ENCODE data around the gene TMEM171. TPM values are rescaled to one million over a fixed set of nuclear protein-coding genes. Genes with fewer than 3 reads are reported as not detected.

The TMEM171 gene
- total RNA-seq, 1 donor from 2014 or later, result 0.41 TPM

GRCh38 chr5:73152411-73153388, 32.3 kb downstream of the TMEM171 start:
- DNase-seq, result no peak

- DNase-seq, result no peak
Observed at GRCh38 chr5:73153513-73153912, 33.1 kb downstream of the TMEM171 start.

GRCh38 chr5:73154208-73155006, 34.0 kb downstream of the TMEM171 start:
- DNase-seq, result no peak

- DNase-seq, result peak; percentile 24
Observed at GRCh38 chr5:73155271-73156222, 35.2 kb downstream of the TMEM171 start.

GRCh38 chr5:73157414-73158303, 37.3 kb downstream of the TMEM171 start:
- peak; percentile 14 for DNase-seq

GRCh38 chr5:73158313-73158712, 37.9 kb downstream of the TMEM171 start:
- DNase-seq, result no peak

- DNase-seq, result no peak
Observed at GRCh38 chr5:73160239-73160671, 39.9 kb downstream of the TMEM171 start.

GRCh38 chr5:73170522-73170921, 50.1 kb downstream of the TMEM171 start:
- no peak for DNase-seq

GRCh38 chr5:73171495-73171894, 51.1 kb downstream of the TMEM171 start:
- no peak for DNase-seq

GRCh38 chr5:73172951-73173350, 52.6 kb downstream of the TMEM171 start, which contains the start of gene TMEM174:
TSS of gene TMEM174 (plus strand) at chr5:73173193. CDS start at chr5:73173244, 51 bp downstream.
- DNase-seq, result no peak

GRCh38 chr5:73174100-73174815, 53.9 kb downstream of the TMEM171 start:
- no peak for DNase-seq

- no peak for DNase-seq
Observed at GRCh38 chr5:73176250-73176649, 55.9 kb downstream of the TMEM171 start.

GRCh38 chr5:73178265-73178664, 57.9 kb downstream of the TMEM171 start:
- DNase-seq, result no peak

- peak; percentile 30 for DNase-seq
Observed at GRCh38 chr5:73179730-73180129, 59.4 kb downstream of the TMEM171 start.

GRCh38 chr5:73180566-73180965, 60.2 kb downstream of the TMEM171 start:
- no peak for DNase-seq

All from tongue (tissue), 2 donors.